GM12872 (cell line): ENCODE data around the gene SLC26A11.

ENCODE experiments used
- CTCF ChIP-seq: IDR thresholded peaks from 3 replicates; pipeline ENCODE4 v1.5.1; 2011; ENCODE audit warnings: low read depth, mild to moderate bottlenecking, low read length, moderate library complexity; ENCODE audit not compliant: insufficient read depth

Gene SLC26A11

DNA sequence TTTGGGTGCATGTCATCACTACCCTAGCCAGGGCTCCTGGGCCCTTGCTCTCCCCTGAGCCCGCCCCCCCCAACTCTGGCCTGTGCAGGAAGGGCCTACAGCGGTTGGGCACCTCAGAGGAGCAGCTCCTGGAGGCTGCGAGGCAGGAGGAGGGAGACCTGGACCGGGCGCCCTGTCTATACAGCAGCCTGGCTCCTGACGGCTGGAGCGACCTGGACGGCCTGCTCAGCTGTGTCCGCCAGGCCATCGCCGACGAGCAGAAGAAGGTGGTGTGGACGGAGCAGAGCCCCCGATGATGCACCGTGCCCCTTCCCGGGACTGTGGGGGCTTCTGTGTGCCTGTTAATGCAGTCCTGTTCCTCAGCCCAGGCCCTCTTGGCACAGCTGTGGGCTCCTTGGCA, 12.2 kb upstream of the SLC26A11 start:
- no peak for TF ChIP-seq CTCF

DNA sequence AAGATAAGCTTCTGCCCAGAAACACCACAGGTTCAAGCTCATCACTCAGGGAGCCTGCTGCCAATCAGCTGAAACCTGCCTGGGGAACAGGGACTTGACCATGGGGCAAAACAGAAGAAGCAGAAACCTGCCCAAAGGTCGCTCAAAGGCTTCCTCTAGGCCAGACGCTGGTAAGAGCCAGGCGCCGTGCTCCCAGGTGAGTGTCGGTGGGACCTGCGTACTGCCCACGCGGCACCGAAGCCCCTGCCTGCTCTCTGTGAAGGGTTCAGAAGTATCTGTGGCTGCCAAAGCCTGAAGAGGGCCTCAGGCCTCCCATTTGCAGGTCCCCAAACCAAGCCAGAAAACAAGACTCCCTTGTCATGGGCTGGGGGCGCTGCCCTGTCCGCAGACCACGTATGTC, 10.5 kb upstream of the SLC26A11 start:
- no peak for TF ChIP-seq CTCF

- no peak for TF ChIP-seq CTCF
Observed at GRCh38 chr17:80210348-80211108, 9.7 kb upstream of the SLC26A11 start.

DNA sequence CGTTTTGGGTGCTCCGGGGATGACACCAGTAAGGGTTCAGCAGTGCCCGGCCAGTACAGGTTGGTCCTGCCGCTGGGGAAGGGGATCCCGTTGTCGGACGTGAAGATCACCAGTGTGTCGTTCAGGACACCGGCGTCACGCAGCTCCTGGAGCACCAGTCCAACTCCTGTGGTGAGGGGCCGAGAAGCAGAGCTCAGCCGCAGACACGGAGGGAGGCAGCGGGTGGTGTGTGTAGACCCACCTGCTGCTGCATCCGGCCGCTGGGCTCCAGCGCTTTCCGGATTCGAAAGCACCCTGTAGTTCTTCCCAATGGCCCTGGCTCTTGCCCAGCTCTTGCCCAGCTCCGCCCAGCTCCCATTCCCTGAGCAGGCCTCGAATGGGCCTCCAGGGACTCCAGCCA, 8.1 kb upstream of the SLC26A11 start:
- TF ChIP-seq CTCF, result no peak

GRCh38 chr17:80212511-80212910, 7.7 kb upstream of the SLC26A11 start:
- no peak for TF ChIP-seq CTCF

GRCh38 chr17:80212962-80213642, 7.1 kb upstream of the SLC26A11 start:
- TF ChIP-seq CTCF, result no peak

- no peak for TF ChIP-seq CTCF
Observed at GRCh38 chr17:80213643-80213975, 6.6 kb upstream of the SLC26A11 start.
